ENCODE data around the gene DCAF17.
"Not testable (repeated sequence)": the region's sequence is repeated elsewhere in the genome, so short reads cannot be mapped to it uniquely, and the experiment has no call there.

DCAF17 gene

GRCh38 chr2:171410624-171411023 is 23.4 kb upstream of the DCAF17 start:
- DNase-seq (ENCODE audit: low spot score), result no peak

- DNase-seq (ENCODE audit: low spot score), result no peak
Measured at GRCh38 chr2:171411214-171411613, 22.8 kb upstream of the DCAF17 start.

- no peak for DNase-seq (ENCODE audit: low spot score)
Measured at GRCh38 chr2:171411791-171412483, 22.1 kb upstream of the DCAF17 start.

GRCh38 chr2:171412571-171413175 is 21.4 kb upstream of the DCAF17 start:
- no peak for DNase-seq (ENCODE audit: low spot score)

- DNase-seq (ENCODE audit: low spot score), result not testable (repeated sequence)
Measured at GRCh38 chr2:171414645-171415044, 19.4 kb upstream of the DCAF17 start.

- peak; percentile 77 for DNase-seq (ENCODE audit: low spot score)
Measured at GRCh38 chr2:171416009-171416926, 17.8 kb upstream of the DCAF17 start.

GRCh38 chr2:171419333-171419732 is 14.7 kb upstream of the DCAF17 start:
- no peak for DNase-seq (ENCODE audit: low spot score)

GRCh38 chr2:171420728-171421563 is 13.1 kb upstream of the DCAF17 start:
- DNase-seq (ENCODE audit: low spot score), result no peak

GRCh38 chr2:171422710-171423495 is 11.1 kb upstream of the DCAF17 start:
- DNase-seq (ENCODE audit: low spot score), result not testable (repeated sequence)

- no peak for DNase-seq (ENCODE audit: low spot score)
Measured at GRCh38 chr2:171430516-171431410, 3.3 kb upstream of the DCAF17 start.

- DNase-seq (ENCODE audit: low spot score), result no peak
Measured at GRCh38 chr2:171431677-171432167, 2.3 kb upstream of the DCAF17 start.

GRCh38 chr2:171432206-171432968 is 1.6 kb upstream of the DCAF17 start:
- DNase-seq (ENCODE audit: low spot score), result no peak

- no peak for DNase-seq (ENCODE audit: low spot score)
Measured at GRCh38 chr2:171432969-171433762, 860 bp upstream of the DCAF17 start.

- DNase-seq (ENCODE audit: low spot score), result no peak
Measured at GRCh38 chr2:171433763-171434012, 338 bp upstream of the DCAF17 start, which contains the start of gene METTL8. Gene METTL8, minus strand, starts transcription at chr2:171433990. Its CDS starts 41,805 bp downstream, at chr2:171392185.

GRCh38 chr2:171436307-171436706 is 2.3 kb downstream of the DCAF17 start:
- peak; percentile 40 for DNase-seq (ENCODE audit: low spot score)

- DNase-seq (ENCODE audit: low spot score), result no peak
Measured at GRCh38 chr2:171441470-171441869, 7.4 kb downstream of the DCAF17 start.

GRCh38 chr2:171447675-171448074 is 13.6 kb downstream of the DCAF17 start:
- DNase-seq (ENCODE audit: low spot score), result no peak

- DNase-seq (ENCODE audit: low spot score), result no peak
Measured at GRCh38 chr2:171451074-171451473, 17.0 kb downstream of the DCAF17 start.

All from AG08396 (cell line).